HepG2 (cell line): ENCODE data around the gene ZNF440. TPM values are rescaled to one million over a fixed set of nuclear protein-coding genes. Genes with fewer than 3 reads are reported as not detected.

ENCODE experiments used
- ATAC-seq: fragments of 200-7000 bp; cut with Tn5 transposase; 3 replicates; pipeline ENCODE4 v1.9.1; 2020; ENCODE audit warnings: mild to moderate bottlenecking, moderate library complexity
- BruUV-seq: library from RNA; stranded (reverse); fragments of 400-500 nt; replicated peaks from 2 replicates; lab custom pipeline; 2021; lab: Mats Ljungman, UMichigan
- CTCF ChIA-PET: fragments of 300-600 bp; formaldehyde crosslinking; extraction: SDS; loops from one replicate; lab custom pipeline; 2021; ENCODE audit warnings: low total read pairs, inconsistent platforms, low intra/inter-chr PET ratio; lab: Yijun Ruan, JAX
- POLR2A ChIA-PET: fragments of 350-600 bp; sonication (Branson Sonifier 250); formaldehyde crosslinking; loops from one replicate; lab custom pipeline; 2020; ENCODE audit warnings: antibody characterized with exemption, inconsistent platforms; lab: Yijun Ruan, JAX
- DNase-seq: peaks from one replicate; pipeline ENCODE4 v3.0.0-alpha.2; 2015; ENCODE audit warnings: low spot score
- FAIRE-seq: peaks from 3 replicates; lab custom pipeline; 2011; peaks lifted over from hg19 to GRCh38; lab: Jason Lieb, UNC
- H2AFZ ChIP-seq: one replicate; pipeline ENCODE4 v1.6.1; 2011; ENCODE audit warnings: low read length, inconsistent platforms
- H3K27ac ChIP-seq: fragments of 300-600 bp; 3 replicates; pipeline ENCODE4 v1.8.0; 2011; ENCODE audit warnings: mixed run types, mild to moderate bottlenecking, mixed read lengths, low read length, inconsistent platforms; ENCODE audit not compliant: insufficient read depth; ENCODE audit errors: extremely low read length
- H3K27me3 ChIP-seq, 2 experiments: fragments of 200-600 bp in 1 of 2; 2 replicates in 1 of 2; 3 replicates in 1 of 2; pipeline versions ENCODE4 v1.6.0 to v1.8.0; 2011; ENCODE audit warnings: low read length in 2 of 2, mild to moderate bottlenecking in 2 of 2, moderate library complexity in 2 of 2, inconsistent platforms in 1 of 2; ENCODE audit not compliant: insufficient read depth in 2 of 2, control insufficient read depth in 1 of 2
- H3K36me3 ChIP-seq, 2 experiments: fragments of 200-600 bp in 1 of 2; replicated peaks in 1 of 2; 2 replicates in 1 of 2; 3 replicates in 1 of 2; pipeline versions ENCODE4 v1.5.1 to v1.8.0; 2011; ENCODE audit warnings: low read length in 2 of 2, inconsistent platforms in 1 of 2; ENCODE audit not compliant: insufficient read depth in 2 of 2, control insufficient read depth in 1 of 2
- H3K4me1 ChIP-seq: 2 replicates; pipeline ENCODE4 v1.5.1; 2012; ENCODE audit warnings: low read length, inconsistent platforms; ENCODE audit not compliant: insufficient read depth
- H3K4me2 ChIP-seq: 2 replicates; pipeline ENCODE4 v1.6.0; 2011; ENCODE audit warnings: low read depth, low read length, inconsistent platforms
- H3K4me3 ChIP-seq, 3 experiments: fragments of 200-600 bp in 1 of 3; sonication (generic), shearing (Covaris generic) in 1 of 3; replicated peaks in 1 of 3; 2 replicates each; pipeline ENCODE4 v1.5.1; 2011 to 2016; ENCODE audit warnings: low read length in 3 of 3, inconsistent platforms in 2 of 3, low read depth in 2 of 3, mild to moderate bottlenecking in 2 of 3, control low read depth in 1 of 3, mixed read lengths in 1 of 3; ENCODE audit not compliant: insufficient read depth in 1 of 3
- H3K79me2 ChIP-seq: one replicate; pipeline ENCODE4 v1.6.1; 2011; ENCODE audit warnings: low read length, inconsistent platforms; ENCODE audit not compliant: insufficient read depth
- H3K9ac ChIP-seq: 2 replicates; pipeline ENCODE4 v1.6.0; 2011; ENCODE audit warnings: mild to moderate bottlenecking, low read depth, low read length, inconsistent platforms; ENCODE audit not compliant: insufficient read depth
- H3K9me3 ChIP-seq: 2 replicates; pipeline ENCODE4 v1.5.1; 2012; ENCODE audit warnings: mild to moderate bottlenecking, low read length
- H4K20me1 ChIP-seq: 2 replicates; pipeline ENCODE4 v1.6.0; 2011; ENCODE audit warnings: inconsistent platforms, mild to moderate bottlenecking, low read length, moderate library complexity; ENCODE audit not compliant: insufficient read depth
- EED ChIP-seq: sonication (generic); formaldehyde crosslinking; IDR thresholded peaks from 2 replicates; pipeline ENCODE4 v1.5.0; 2020; ENCODE audit warnings: mild to moderate bottlenecking, missing genetic modification reagents
- FOXC1 ChIP-seq: sonication (generic); formaldehyde crosslinking; IDR thresholded peaks from 2 replicates; pipeline ENCODE4 v1.8.0; 2022; ENCODE audit warnings: mild to moderate bottlenecking, missing genetic modification reagents, borderline replicate concordance
- NCOA5 ChIP-seq: sonication (generic); formaldehyde crosslinking; IDR thresholded peaks from 2 replicates; pipeline ENCODE4 v1.4.0; 2020; ENCODE audit warnings: missing genetic modification reagents
- ZNF766 ChIP-seq: sonication (generic); formaldehyde crosslinking; IDR thresholded peaks from 2 replicates; pipeline ENCODE4 v1.5.0; 2020; ENCODE audit warnings: missing genetic modification reagents, borderline replicate concordance
- WGBS: methylation state at CpG from one replicate; pipeline ENCODE4 v1.1.6; 2017; ENCODE audit warnings: low lambda C conversion rate; 5-methylcytosine and 5-hydroxymethylcytosine counted together
- in situ Hi-C: cut with HindIII; loops from 2 replicates; pipeline ENCODE4 v1.10.0; 2017; ENCODE audit warnings: low pct_unique_long_range_greater_than_20kb; ENCODE audit not compliant: extremely low pct_ligation_motif_present
- intact Hi-C: fragments of 100-400 bp; cut with micrococcal nuclease; formaldehyde crosslinking; loops from one replicate; pipeline ENCODE4 v1.10.0; 2022; ENCODE audit not compliant: unreplicated experiment
- polyA plus RNA-seq, 8 experiments: library from polyadenylated mRNA; depleted of rRNA in 3 of 8; stranded (reverse) in 7 of 8; unstranded in 1 of 8; fragments of >200 nt; fragmentation: Illumina TruSeq in 4 of 8; extraction: Trizol in 4 of 8; gene quantifications; 2 replicates each; pipeline versions ENCODE4 v1.2.1 to v1.2.3, GENCODE V29; 2011 to 2016; ENCODE audit warnings: low read depth in 4 of 8, missing spikeins in 1 of 8, mixed read lengths in 1 of 8; ENCODE audit not compliant: insufficient read depth in 1 of 8
- total RNA-seq, 5 experiments: library from RNA; depleted of rRNA; stranded (reverse); fragments of >200 nt; fragmentation: Illumina TruSeq; extraction: Trizol; gene quantifications; 2 replicates each; pipeline ENCODE4 v1.2.3, GENCODE V29; 2016; ENCODE audit warnings: low read depth in 1 of 5
- TF ChIP-seq, protein P1 (sequence below): sonication (generic); formaldehyde crosslinking; IDR thresholded peaks from 2 replicates; pipeline ENCODE4 v1.4.0; 2020; ENCODE audit warnings: mild to moderate bottlenecking, missing genetic modification reagents, borderline replicate concordance
- TF ChIP-seq, protein P2 (sequence below): sonication (generic); formaldehyde crosslinking; conservative IDR thresholded peaks from 2 replicates; pipeline ENCODE4 v1.8.0; 2022; ENCODE audit warnings: mild to moderate bottlenecking, moderate library complexity, missing genetic modification reagents
- TF ChIP-seq, protein P3 (sequence below): sonication (generic); formaldehyde crosslinking; IDR thresholded peaks from 2 replicates; pipeline ENCODE4 v1.4.0; 2020; ENCODE audit warnings: mild to moderate bottlenecking, missing genetic modification reagents
- TF ChIP-seq, protein P4 (sequence below): sonication (generic); formaldehyde crosslinking; IDR thresholded peaks from 2 replicates; pipeline ENCODE4 v1.5.1; 2020; ENCODE audit warnings: missing genetic modification reagents, mild to moderate bottlenecking, borderline replicate concordance
- TF ChIP-seq, protein P5 (sequence below): sonication (generic); formaldehyde crosslinking; IDR thresholded peaks from 2 replicates; pipeline ENCODE4 v1.4.0; 2020; ENCODE audit warnings: missing genetic modification reagents, mild to moderate bottlenecking, borderline replicate concordance

Gene ZNF440
- total and polyA plus RNA-seq, 2 of the 13 experiments (the other 11 are each of a cell fraction or from before 2014, with no cell fraction given), result 2.7 to 12.4 TPM

DNA sequence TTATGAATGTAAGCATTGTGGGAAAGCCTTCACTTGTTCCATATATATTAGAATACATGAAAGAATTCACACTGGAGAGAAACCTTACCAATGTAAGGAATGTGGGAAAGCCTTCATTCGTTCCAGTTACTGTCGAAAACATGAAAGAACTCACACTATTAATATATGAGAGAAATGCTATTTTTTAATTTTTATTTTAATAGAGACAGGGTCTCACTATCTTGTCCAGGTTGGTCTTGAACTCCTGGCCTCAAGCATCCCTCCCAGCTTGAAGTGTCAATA is 7.0 kb upstream of the ZNF440 start (continued):
- no peak for TF ChIP-seq NCOA5 (CRISPR knock-in tag)

DNA sequence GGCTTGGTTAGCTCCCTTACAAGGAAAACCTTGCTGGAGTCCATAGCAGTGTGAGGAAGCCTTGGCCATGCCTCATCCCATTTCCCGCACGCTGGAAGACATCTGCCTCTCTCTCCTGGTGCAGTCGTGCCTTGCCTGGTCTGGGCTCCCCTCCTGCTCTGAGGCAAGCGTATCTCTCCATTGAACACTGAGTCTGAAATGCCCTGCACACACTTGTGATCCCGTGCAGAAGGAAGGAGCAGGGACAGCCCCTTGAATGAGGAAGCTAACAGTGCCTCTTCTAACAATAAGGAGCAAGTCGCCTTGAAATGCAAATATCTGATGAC is 407 bp upstream of the ZNF440 start:
- H3K27me3 ChIP-seq, result no peaks in the 10 kb centered on the region; a peak in 1 of 5 replicates
- POLR2A ChIA-PET, result interaction anchor here (0.5 to 4.5 kb wide), 4 partner anchors 16 to 437 kb away, joined by 3 to 27 read pairs (median 3); partner anchors contain the start of gene ZNF491
- no peaks in the 10 kb centered on the region for H4K20me1 ChIP-seq
- H3K4me2 ChIP-seq, result peak overlapping the region; percentile 99
- DNase-seq (no peak), ATAC-seq (peak; percentile 66), FAIRE-seq (no peak)
- peak overlapping the region; percentile 84 to 99 (median 91) for H3K4me3 ChIP-seq
- CTCF ChIA-PET, result no interaction called here
- H3K27ac ChIP-seq, result peak overlapping the region; percentile 89
- H2AFZ ChIP-seq, result peak overlapping the region; percentile 81
- intact Hi-C loops (no loop called here), in situ Hi-C loops (no loop called here)
- peak overlapping the region; percentile 95 for H3K9ac ChIP-seq
- no peaks in the 10 kb centered on the region for H3K9me3 ChIP-seq
- WGBS, result 13% methylated on average over 4 of the region's 6 CpGs
- H3K36me3 ChIP-seq, result no peaks in the 10 kb centered on the region
- H3K79me2 ChIP-seq, result peaks cover 6% of the 10 kb centered on the region
- peaks cover 32% of the 10 kb centered on the region for H3K4me1 ChIP-seq
- BruUV-seq, result no TSS peak
- TF ChIP-seq, protein P1, sequence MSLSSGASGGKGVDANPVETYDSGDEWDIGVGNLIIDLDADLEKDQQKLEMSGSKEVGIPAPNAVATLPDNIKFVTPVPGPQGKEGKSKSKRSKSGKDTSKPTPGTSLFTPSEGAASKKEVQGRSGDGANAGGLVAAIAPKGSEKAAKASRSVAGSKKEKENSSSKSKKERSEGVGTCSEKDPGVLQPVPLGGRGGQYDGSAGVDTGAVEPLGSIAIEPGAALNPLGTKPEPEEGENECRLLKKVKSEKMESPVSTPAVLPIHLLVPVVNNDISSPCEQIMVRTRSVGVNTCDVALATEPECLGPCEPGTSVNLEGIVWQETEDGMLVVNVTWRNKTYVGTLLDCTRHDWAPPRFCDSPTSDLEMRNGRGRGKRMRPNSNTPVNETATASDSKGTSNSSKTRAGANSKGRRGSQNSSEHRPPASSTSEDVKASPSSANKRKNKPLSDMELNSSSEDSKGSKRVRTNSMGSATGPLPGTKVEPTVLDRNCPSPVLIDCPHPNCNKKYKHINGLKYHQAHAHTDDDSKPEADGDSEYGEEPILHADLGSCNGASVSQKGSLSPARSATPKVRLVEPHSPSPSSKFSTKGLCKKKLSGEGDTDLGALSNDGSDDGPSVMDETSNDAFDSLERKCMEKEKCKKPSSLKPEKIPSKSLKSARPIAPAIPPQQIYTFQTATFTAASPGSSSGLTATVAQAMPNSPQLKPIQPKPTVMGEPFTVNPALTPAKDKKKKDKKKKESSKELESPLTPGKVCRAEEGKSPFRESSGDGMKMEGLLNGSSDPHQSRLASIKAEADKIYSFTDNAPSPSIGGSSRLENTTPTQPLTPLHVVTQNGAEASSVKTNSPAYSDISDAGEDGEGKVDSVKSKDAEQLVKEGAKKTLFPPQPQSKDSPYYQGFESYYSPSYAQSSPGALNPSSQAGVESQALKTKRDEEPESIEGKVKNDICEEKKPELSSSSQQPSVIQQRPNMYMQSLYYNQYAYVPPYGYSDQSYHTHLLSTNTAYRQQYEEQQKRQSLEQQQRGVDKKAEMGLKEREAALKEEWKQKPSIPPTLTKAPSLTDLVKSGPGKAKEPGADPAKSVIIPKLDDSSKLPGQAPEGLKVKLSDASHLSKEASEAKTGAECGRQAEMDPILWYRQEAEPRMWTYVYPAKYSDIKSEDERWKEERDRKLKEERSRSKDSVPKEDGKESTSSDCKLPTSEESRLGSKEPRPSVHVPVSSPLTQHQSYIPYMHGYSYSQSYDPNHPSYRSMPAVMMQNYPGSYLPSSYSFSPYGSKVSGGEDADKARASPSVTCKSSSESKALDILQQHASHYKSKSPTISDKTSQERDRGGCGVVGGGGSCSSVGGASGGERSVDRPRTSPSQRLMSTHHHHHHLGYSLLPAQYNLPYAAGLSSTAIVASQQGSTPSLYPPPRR, result no peak
- TF ChIP-seq, protein P2, sequence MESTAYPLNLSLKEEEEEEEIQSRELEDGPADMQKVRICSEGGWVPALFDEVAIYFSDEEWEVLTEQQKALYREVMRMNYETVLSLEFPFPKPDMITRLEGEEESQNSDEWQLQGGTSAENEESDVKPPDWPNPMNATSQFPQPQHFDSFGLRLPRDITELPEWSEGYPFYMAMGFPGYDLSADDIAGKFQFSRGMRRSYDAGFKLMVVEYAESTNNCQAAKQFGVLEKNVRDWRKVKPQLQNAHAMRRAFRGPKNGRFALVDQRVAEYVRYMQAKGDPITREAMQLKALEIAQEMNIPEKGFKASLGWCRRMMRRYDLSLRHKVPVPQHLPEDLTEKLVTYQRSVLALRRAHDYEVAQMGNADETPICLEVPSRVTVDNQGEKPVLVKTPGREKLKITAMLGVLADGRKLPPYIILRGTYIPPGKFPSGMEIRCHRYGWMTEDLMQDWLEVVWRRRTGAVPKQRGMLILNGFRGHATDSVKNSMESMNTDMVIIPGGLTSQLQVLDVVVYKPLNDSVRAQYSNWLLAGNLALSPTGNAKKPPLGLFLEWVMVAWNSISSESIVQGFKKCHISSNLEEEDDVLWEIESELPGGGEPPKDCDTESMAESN (CRISPR knock-in tag), result no peak
- TF ChIP-seq FOXC1 (CRISPR knock-in tag) (0 out of 2 replicates have a peak, but pooled peaks have one; percentile 42), EED (CRISPR knock-in tag) (peak; percentile 14; the same call in 1 of the 2 replicates), ZNF766 (CRISPR knock-in tag) (no peak)
- TF ChIP-seq, protein P3, sequence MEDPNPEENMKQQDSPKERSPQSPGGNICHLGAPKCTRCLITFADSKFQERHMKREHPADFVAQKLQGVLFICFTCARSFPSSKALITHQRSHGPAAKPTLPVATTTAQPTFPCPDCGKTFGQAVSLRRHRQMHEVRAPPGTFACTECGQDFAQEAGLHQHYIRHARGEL (CRISPR knock-in tag), result no peak
- TF ChIP-seq, protein P4, sequence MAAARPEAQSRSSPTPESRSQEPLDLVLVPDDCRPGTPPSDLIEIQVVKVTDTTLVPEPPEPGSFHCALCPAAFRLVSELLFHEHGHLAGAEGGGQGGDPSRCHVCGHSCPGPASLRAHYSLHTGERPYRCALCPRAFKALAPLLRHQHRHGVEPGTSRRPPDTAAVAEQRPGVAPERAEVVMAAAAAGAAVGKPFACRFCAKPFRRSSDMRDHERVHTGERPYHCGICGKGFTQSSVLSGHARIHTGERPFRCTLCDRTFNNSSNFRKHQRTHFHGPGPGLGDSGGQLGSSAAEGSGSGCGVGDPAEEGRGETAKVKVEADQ, result 0 out of 2 replicates have a peak, but pooled peaks have one; percentile 26
- TF ChIP-seq, protein P5, sequence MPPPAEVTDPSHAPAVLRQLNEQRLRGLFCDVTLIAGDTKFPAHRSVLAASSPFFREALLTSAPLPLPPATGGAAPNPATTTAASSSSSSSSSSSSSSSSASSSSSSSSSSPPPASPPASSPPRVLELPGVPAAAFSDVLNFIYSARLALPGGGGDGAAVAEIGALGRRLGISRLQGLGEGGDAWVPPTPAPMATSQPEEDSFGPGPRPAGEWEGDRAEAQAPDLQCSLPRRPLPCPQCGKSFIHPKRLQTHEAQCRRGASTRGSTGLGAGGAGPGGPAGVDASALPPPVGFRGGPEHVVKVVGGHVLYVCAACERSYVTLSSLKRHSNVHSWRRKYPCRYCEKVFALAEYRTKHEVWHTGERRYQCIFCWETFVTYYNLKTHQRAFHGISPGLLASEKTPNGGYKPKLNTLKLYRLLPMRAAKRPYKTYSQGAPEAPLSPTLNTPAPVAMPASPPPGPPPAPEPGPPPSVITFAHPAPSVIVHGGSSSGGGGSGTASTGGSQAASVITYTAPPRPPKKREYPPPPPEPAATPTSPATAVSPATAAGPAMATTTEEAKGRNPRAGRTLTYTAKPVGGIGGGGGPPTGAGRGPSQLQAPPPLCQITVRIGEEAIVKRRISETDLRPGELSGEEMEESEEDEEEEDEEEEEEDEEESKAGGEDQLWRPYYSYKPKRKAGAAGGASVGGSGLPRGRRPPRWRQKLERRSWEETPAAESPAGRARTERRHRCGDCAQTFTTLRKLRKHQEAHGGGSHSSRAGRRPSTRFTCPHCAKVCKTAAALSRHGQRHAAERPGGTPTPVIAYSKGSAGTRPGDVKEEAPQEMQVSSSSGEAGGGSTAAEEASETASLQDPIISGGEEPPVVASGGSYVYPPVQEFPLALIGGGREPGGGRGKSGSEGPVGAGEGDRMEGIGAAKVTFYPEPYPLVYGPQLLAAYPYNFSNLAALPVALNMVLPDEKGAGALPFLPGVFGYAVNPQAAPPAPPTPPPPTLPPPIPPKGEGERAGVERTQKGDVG (CRISPR knock-in tag), result no peak
